H1 (cell line): ENCODE measurements around the gene NXPH1. TPM values are rescaled to one million over a fixed set of nuclear protein-coding genes. Genes with fewer than 3 reads are reported as not detected.

Experiments used
- CTCF ChIA-PET: fragments of 300-600 bp; sonication (Branson Sonifier 250); formaldehyde crosslinking; loops from one replicate; lab custom pipeline; 2021; ENCODE audit not compliant: partially characterized antibody; lab: Charles Lee
- POLR2A ChIA-PET: fragments of 300-600 bp; sonication (Branson Sonifier 250); formaldehyde crosslinking; loops from one replicate; lab custom pipeline; 2021; ENCODE audit warnings: inconsistent platforms; ENCODE audit not compliant: partially characterized antibody; lab: Charles Lee
- DNase-seq, 2 experiments: peaks; one replicate each; pipeline versions ENCODE4 v3.0.0 to v3.0.0-alpha.2; 2010 to 2022; ENCODE audit warnings: low spot score in 2 of 2, low read depth in 1 of 2, mixed read lengths in 1 of 2
- FAIRE-seq: peaks from 2 replicates; lab custom pipeline; 2011; peaks lifted over from hg19 to GRCh38; lab: Jason Lieb, UNC
- H2AFZ ChIP-seq: 2 replicates; pipeline ENCODE4 v1.8.1; 2012; ENCODE audit warnings: low read length, inconsistent platforms
- H2AK5ac ChIP-seq: 2 replicates; pipeline ENCODE4 v1.6.1; 2013; ENCODE audit warnings: low read depth, low read length
- H2BK120ac ChIP-seq: replicated peaks from 2 replicates; pipeline ENCODE3; 2013; ENCODE audit warnings: low read depth, low read length, inconsistent platforms
- H2BK12ac ChIP-seq: 2 replicates; pipeline ENCODE4 v1.6.1; 2013; ENCODE audit warnings: low read depth, low read length
- H2BK15ac ChIP-seq: 2 replicates; pipeline ENCODE4 v1.6.1; 2013; ENCODE audit warnings: low read length
- H2BK20ac ChIP-seq: 2 replicates; pipeline ENCODE4 v1.6.1; 2013; ENCODE audit warnings: low read length
- H2BK5ac ChIP-seq: 2 replicates; pipeline ENCODE4 v1.6.1; 2013; ENCODE audit warnings: low read depth, low read length
- H3K14ac ChIP-seq: 2 replicates; pipeline ENCODE4 v1.6.1; 2013; ENCODE audit warnings: inconsistent platforms; ENCODE audit not compliant: insufficient read length
- H3K18ac ChIP-seq: 2 replicates; pipeline ENCODE4 v1.6.1; 2013; ENCODE audit warnings: low read length; ENCODE audit errors: extremely low read depth
- H3K23ac ChIP-seq: 2 replicates; pipeline ENCODE4 v1.6.1; 2013; ENCODE audit warnings: inconsistent platforms; ENCODE audit not compliant: insufficient read length
- H3K23me2 ChIP-seq: 2 replicates; pipeline ENCODE4 v1.6.1; 2013; ENCODE audit warnings: low read depth, low read length
- H3K27ac ChIP-seq: 2 replicates; pipeline ENCODE4 v1.6.1; 2011; ENCODE audit warnings: low read depth, low read length, inconsistent platforms
- H3K27me3 ChIP-seq, 4 experiments: replicated peaks in 1 of 4; 1 replicate in 1 of 4; 2 replicates in 3 of 4; pipeline versions ENCODE4 v1.6.1 to v1.8.1; 2011 to 2013; ENCODE audit warnings: low read length in 3 of 4, mild to moderate bottlenecking in 3 of 4, inconsistent platforms in 2 of 4, mixed read lengths in 2 of 4, moderate library complexity in 1 of 4; ENCODE audit not compliant: control insufficient read depth in 3 of 4, insufficient read depth in 3 of 4; ENCODE audit errors: extremely low read depth in 1 of 4
- H3K36me3 ChIP-seq, 4 experiments: 2 replicates each; pipeline versions ENCODE4 v1.6.1 to v1.8.1; 2011 to 2013; ENCODE audit warnings: mild to moderate bottlenecking in 4 of 4, low read length in 3 of 4, moderate library complexity in 2 of 4, control low read depth in 1 of 4, inconsistent platforms in 1 of 4; ENCODE audit not compliant: insufficient read depth in 4 of 4, control insufficient read depth in 2 of 4
- H3K4ac ChIP-seq: replicated peaks from 2 replicates; pipeline ENCODE3; 2013; ENCODE audit warnings: low read length, low read depth, mixed read lengths, inconsistent platforms; ENCODE audit not compliant: insufficient read length
- H3K4me1 ChIP-seq, 4 experiments: replicated peaks in 1 of 4; 1 replicate in 1 of 4; 2 replicates in 3 of 4; pipeline versions ENCODE4 v1.6.1 to v1.8.1; 2011 to 2013; ENCODE audit warnings: low read length in 3 of 4, inconsistent platforms in 2 of 4, mixed read lengths in 1 of 4; ENCODE audit not compliant: insufficient read depth in 4 of 4, control insufficient read depth in 3 of 4
- H3K4me2 ChIP-seq, 2 experiments: 2 replicates each; pipeline versions ENCODE4 v1.6.1 to v1.8.1; 2011 to 2013; ENCODE audit warnings: low read depth in 2 of 2, low read length in 2 of 2, control low read depth in 1 of 2, inconsistent platforms in 1 of 2, mild to moderate bottlenecking in 1 of 2; ENCODE audit not compliant: insufficient read depth in 1 of 2
- H3K4me3 ChIP-seq, 4 experiments: fragments of 200-600, 300-600 bp in 1 of 4; sonication (generic), shearing (Covaris generic), sonication (Bioruptor Twin) in 1 of 4; 2 replicates each; pipeline versions ENCODE4 v1.5.1 to v1.8.1; 2011 to 2016; ENCODE audit warnings: low read length in 4 of 4, low read depth in 3 of 4, control low read depth in 2 of 4, inconsistent platforms in 2 of 4, mild to moderate bottlenecking in 2 of 4, mixed read lengths in 1 of 4, moderate library complexity in 1 of 4; ENCODE audit not compliant: insufficient read depth in 2 of 4; ENCODE audit errors: extremely low read depth in 1 of 4
- H3K56ac ChIP-seq: replicated peaks from 2 replicates; pipeline ENCODE3; 2013; ENCODE audit warnings: low read depth, mild to moderate bottlenecking, mixed read lengths, low read length, inconsistent platforms; ENCODE audit not compliant: insufficient read length
- H3K79me1 ChIP-seq: 2 replicates; pipeline ENCODE4 v1.6.1; 2013; ENCODE audit warnings: low read depth, low read length, control low read depth
- H3K79me2 ChIP-seq, 2 experiments: 2 replicates each; pipeline versions ENCODE4 v1.6.1 to v1.8.1; 2012 to 2013; ENCODE audit warnings: low read length in 2 of 2, mild to moderate bottlenecking in 2 of 2, inconsistent platforms in 1 of 2; ENCODE audit not compliant: insufficient read depth in 2 of 2, control insufficient read depth in 1 of 2
- H3K9ac ChIP-seq, 4 experiments: replicated peaks in 1 of 4; 1 replicate in 1 of 4; 2 replicates in 3 of 4; pipeline versions ENCODE4 v1.6.1 to v1.8.1; 2011 to 2013; ENCODE audit warnings: low read depth in 3 of 4, low read length in 3 of 4, control low read depth in 2 of 4, mild to moderate bottlenecking in 2 of 4, moderate library complexity in 2 of 4, inconsistent platforms in 1 of 4; ENCODE audit errors: extremely low read depth in 1 of 4
- H3K9me3 ChIP-seq, 2 experiments: 2 replicates each; pipeline versions ENCODE4 v1.6.1 to v1.8.1; 2012 to 2013; ENCODE audit warnings: mild to moderate bottlenecking in 2 of 2, moderate library complexity in 2 of 2, control low read depth in 1 of 2, inconsistent platforms in 1 of 2, low read depth in 1 of 2, low read length in 1 of 2, mixed read lengths in 1 of 2; ENCODE audit not compliant: insufficient read depth in 2 of 2
- H4K20me1 ChIP-seq, 2 experiments: replicated peaks in 1 of 2; 2 replicates each; pipeline versions ENCODE3 to v1.8.1; 2011 to 2013; ENCODE audit warnings: inconsistent platforms in 2 of 2, low read length in 2 of 2, mild to moderate bottlenecking in 1 of 2; ENCODE audit not compliant: insufficient read depth in 2 of 2, control insufficient read depth in 1 of 2
- H4K5ac ChIP-seq: 2 replicates; pipeline ENCODE4 v1.6.1; 2013; ENCODE audit warnings: low read length, low read depth, mixed read lengths, inconsistent platforms; ENCODE audit not compliant: insufficient read length
- H4K8ac ChIP-seq: 2 replicates; pipeline ENCODE4 v1.8.0; 2013; ENCODE audit warnings: mild to moderate bottlenecking, moderate library complexity, low read length, inconsistent platforms; ENCODE audit not compliant: insufficient read depth; ENCODE audit errors: extremely low read depth
- H4K91ac ChIP-seq: replicated peaks from 2 replicates; pipeline ENCODE3; 2013; ENCODE audit warnings: low read length, mixed read lengths, inconsistent platforms; ENCODE audit not compliant: insufficient read length
- TAF7 ChIP-seq: optimal IDR thresholded peaks from 2 replicates; pipeline ENCODE3; 2011; ENCODE audit warnings: low read depth, mild to moderate bottlenecking, inconsistent platforms, low read length, moderate library complexity, borderline replicate concordance
- WGBS, 2 experiments: shearing (Covaris generic) in 1 of 2; methylation state at CpG; one replicate each; pipeline versions ENCODE4 v1.1.6 to v1.1.7; 2013 to 2015; ENCODE audit warnings: low lambda C conversion rate in 2 of 2, mixed read lengths in 2 of 2, inconsistent platforms in 1 of 2, low coverage in 1 of 2, missing lambda C conversion rate in 1 of 2; ENCODE audit not compliant: insufficient replicate concordance in 2 of 2, insufficient coverage in 1 of 2, insufficient read length in 1 of 2; ENCODE audit errors: extremely low coverage in 1 of 2, missing lambda C conversion rate in 1 of 2; 5-methylcytosine and 5-hydroxymethylcytosine counted together
- polyA plus RNA-seq, 7 experiments: library from polyadenylated mRNA; depleted of rRNA in 3 of 7; stranded (reverse) in 5 of 7; unstranded in 2 of 7; fragments of >200 nt in 5 of 7; fragments of 200-250 nt in 2 of 7; gene quantifications; 1 replicate in 5 of 7; 2 replicates in 1 of 7; 4 replicates in 1 of 7; pipeline versions ENCODE4 v1.2.1 to v1.2.3, GENCODE V29; 2011 to 2013; ENCODE audit warnings: missing spikeins in 2 of 7, mixed read lengths in 2 of 7
- total RNA-seq: library from RNA; stranded (reverse); fragmentation: NEBNext Ultra II Directional; extraction: Animal tissue kit (Norgen Biotek cat#: 25700); gene quantifications from 2 replicates; pipeline ENCODE4 v1.2.1, GENCODE V29; 2021

The NXPH1 gene
- total and polyA plus RNA-seq, 2 of the 8 experiments (the other 6 are each of a cell fraction or from before 2014, with no cell fraction given), result 0.14 to 1.0 TPM

DNA sequence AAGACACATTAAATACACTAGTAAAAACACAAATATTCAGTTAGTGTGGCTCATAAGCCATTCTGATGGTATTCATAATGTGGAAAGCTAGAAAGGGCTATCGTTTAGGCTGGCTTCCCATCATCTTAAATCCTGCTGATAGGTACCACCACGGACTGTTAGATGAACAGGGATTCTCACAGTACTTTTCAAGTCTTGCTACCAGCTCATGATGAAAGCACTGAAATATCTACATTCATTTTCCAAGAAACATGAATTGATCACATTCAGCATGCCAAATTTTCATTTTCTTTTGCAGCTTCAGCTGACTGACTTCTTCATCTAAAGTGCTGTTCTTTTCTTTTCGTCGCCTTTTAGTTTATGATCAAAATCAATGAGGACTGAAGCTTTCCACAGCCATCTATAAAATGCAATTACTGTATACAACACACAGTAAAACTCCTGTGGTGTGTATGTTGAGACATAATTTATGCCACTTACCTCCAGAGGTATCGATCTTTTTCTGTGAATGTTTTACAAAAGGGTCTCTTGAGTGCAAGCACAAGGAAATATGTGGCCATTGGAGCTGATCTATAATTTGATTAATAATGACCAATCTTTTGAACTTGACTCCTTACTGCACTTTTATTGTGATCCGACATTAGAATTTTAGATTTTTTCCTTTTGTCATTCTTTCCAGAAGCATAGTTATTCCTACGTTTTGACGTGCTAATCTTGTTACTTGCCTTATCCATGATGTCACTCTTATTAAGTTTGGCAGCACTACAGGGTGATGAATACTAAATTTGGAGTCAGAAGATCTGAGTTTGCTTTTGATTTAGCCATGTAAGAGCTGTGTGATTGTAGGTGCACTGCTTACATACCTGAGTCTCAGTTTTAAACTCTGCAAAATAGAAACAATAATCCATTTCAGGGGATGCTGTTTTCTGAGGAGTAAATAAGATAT lies 58.4 kb downstream of the NXPH1 start:
- no peaks in the 10 kb centered on the region for H3K79me1 ChIP-seq
- FAIRE-seq (no peak), DNase-seq (no peak)
- no peak overlapping the region for H4K5ac ChIP-seq
- H4K91ac ChIP-seq, result no peak overlapping the region
- no peak overlapping the region for H3K4me2 ChIP-seq
- no peaks in the 10 kb centered on the region for H3K27me3 ChIP-seq
- H2BK20ac ChIP-seq, result no peak overlapping the region
- H2BK15ac ChIP-seq, result no peak overlapping the region
- POLR2A ChIA-PET, result no interaction called here
- H2BK12ac ChIP-seq, result no peak overlapping the region
- no peaks in the 10 kb centered on the region for H3K79me2 ChIP-seq
- no peaks in the 10 kb centered on the region for H3K36me3 ChIP-seq
- no peaks in the 10 kb centered on the region for H4K20me1 ChIP-seq
- H3K56ac ChIP-seq, result no peak overlapping the region
- no peak overlapping the region for H3K27ac ChIP-seq
- H3K4ac ChIP-seq, result no peak overlapping the region
- CTCF ChIA-PET, result interaction anchor here (0.9 kb wide), 1 partner anchor 47 kb away, joined by 3 read pairs; no protein-coding TSS in a partner anchor
- WGBS, 2 experiments, result 88% methylated on average over 8 of the region's 8 CpGs; no CpG with 5 or more reads in 1 of the 2 experiments
- no peak overlapping the region for H3K4me3 ChIP-seq
- no peaks in the 10 kb centered on the region for H3K4me1 ChIP-seq
- H3K14ac ChIP-seq, result no peak overlapping the region
- no peak overlapping the region for H2AFZ ChIP-seq
- no peak for TF ChIP-seq TAF7
- no peak overlapping the region for H2BK5ac ChIP-seq
- no peak overlapping the region for H4K8ac ChIP-seq
- no peak overlapping the region for H2AK5ac ChIP-seq
- no peak overlapping the region for H3K9ac ChIP-seq
- H2BK120ac ChIP-seq, result no peak overlapping the region
- no peaks in the 10 kb centered on the region for H3K23me2 ChIP-seq
- H3K9me3 ChIP-seq, result no peaks in the 10 kb centered on the region
- no peak overlapping the region for H3K23ac ChIP-seq
- no peak overlapping the region for H3K18ac ChIP-seq
